Small intestine (tissue), 7 donors: Measurements from ENCODE around the gene PPME1. TPM values are rescaled to one million over a fixed set of nuclear protein-coding genes. Genes with fewer than 3 reads are reported as not detected.
"Not testable (repeated sequence)": the region's sequence is repeated elsewhere in the genome, so short reads cannot be mapped to it uniquely, and the experiment has no call there.

ENCODE experiments used
- DNase-seq, 2 donors: peaks; one replicate each; pipeline versions ENCODE4 v3.0.0 to v3.0.0-alpha.2; 2013
- FAIRE-seq: peaks from 2 replicates; lab custom pipeline; 2012; peaks lifted over from hg19 to GRCh38; lab: Jason Lieb, UNC
- H3K27ac ChIP-seq, 3 donors: one replicate each; pipeline ENCODE4 v1.5.1; 2013; ENCODE audit warnings: low read length in 2 of 3, mild to moderate bottlenecking in 2 of 3, control low read depth in 1 of 3, inconsistent platforms in 1 of 3, low read depth in 1 of 3, moderate library complexity in 1 of 3
- H3K27me3 ChIP-seq, 3 donors: one replicate each; pipeline ENCODE4 v1.6.1; 2013; ENCODE audit warnings: low read length in 3 of 3, inconsistent platforms in 1 of 3; ENCODE audit not compliant: control insufficient read depth in 3 of 3, insufficient read depth in 3 of 3
- H3K36me3 ChIP-seq, 3 donors: one replicate each; pipeline ENCODE4 v1.6.1; 2013; ENCODE audit warnings: low read length in 3 of 3, inconsistent platforms in 1 of 3, low read depth in 1 of 3, mild to moderate bottlenecking in 1 of 3, moderate library complexity in 1 of 3; ENCODE audit not compliant: control insufficient read depth in 3 of 3, insufficient read depth in 2 of 3
- H3K4me1 ChIP-seq, 3 donors: one replicate each; pipeline ENCODE4 v1.6.1; 2013; ENCODE audit warnings: low read length in 2 of 3, inconsistent platforms in 1 of 3, low read depth in 1 of 3, mild to moderate bottlenecking in 1 of 3, moderate library complexity in 1 of 3; ENCODE audit not compliant: control insufficient read depth in 3 of 3, insufficient read depth in 2 of 3
- H3K4me3 ChIP-seq, 3 donors: one replicate each; pipeline ENCODE4 v1.5.1; 2013; ENCODE audit warnings: low read length in 3 of 3, control low read depth in 1 of 3, inconsistent platforms in 1 of 3, low read depth in 1 of 3, mild to moderate bottlenecking in 1 of 3, moderate library complexity in 1 of 3
- H3K9me3 ChIP-seq, 2 donors: one replicate each; pipeline ENCODE4 v1.6.1; 2013; ENCODE audit warnings: low read depth in 1 of 2, low read length in 1 of 2; ENCODE audit not compliant: control insufficient read depth in 2 of 2, insufficient read depth in 1 of 2
- WGBS, 3 donors: extraction: QIAGEN DNeasy Blood & Tissue Kit; methylation state at CpG; one replicate each; pipeline ENCODE4 v1.1.7; 2013; 5-methylcytosine and 5-hydroxymethylcytosine counted together
- polyA plus RNA-seq, 4 donors: library from polyadenylated mRNA; stranded (reverse) in 3 of 4; unstranded in 1 of 4; fragments of 200-250 nt in 3 of 4; fragments of 120-200 nt in 1 of 4; gene quantifications; one replicate each; pipeline versions ENCODE4 v1.2.1 to v1.2.3, GENCODE V29; 2013
- donor health status: healthy with polysubstance abuse.
- donor health status: control.
- donor health status: control.
- donor health status: Bipolar disorder and iron deficiency.
- donor health status: healthy.

Gene PPME1
- polyA plus RNA-seq, 4 donors, result 14.3 to 23.1 (median 19.6) TPM

GRCh38 chr11:74135127-74135840 lies 35.8 kb upstream of the PPME1 start:
- peaks cover 6 to 12% (median 8%) of the 10 kb centered on the region in 3 donors for H3K36me3 ChIP-seq
- no peaks in the 10 kb centered on the region for H3K4me1 ChIP-seq
- FAIRE-seq (no peak), DNase-seq (no peak)
- no peak overlapping the region for H3K4me3 ChIP-seq
- H3K27me3 ChIP-seq, result no peaks in the 10 kb centered on the region
- peaks cover 0 to 3% of the 10 kb centered on the region in 2 donors for H3K9me3 ChIP-seq
- WGBS, 3 donors, result 94 to 96% (median 94%) methylated on average over 3 of the region's 3 CpGs
- no peak overlapping the region for H3K27ac ChIP-seq

- peaks cover 2 to 7% (median 3%) of the 10 kb centered on the region in 3 donors for H3K36me3 ChIP-seq
- WGBS, 3 donors, result 81 to 85% (median 82%) methylated on average over 2 of the region's 2 CpGs
- no peak overlapping the region for H3K4me3 ChIP-seq
- DNase-seq, result no peak
- FAIRE-seq, result no peak
- no peaks in the 10 kb centered on the region for H3K27me3 ChIP-seq
- no peak overlapping the region for H3K27ac ChIP-seq
- no peaks in the 10 kb centered on the region for H3K4me1 ChIP-seq
- no peaks in the 10 kb centered on the region for H3K9me3 ChIP-seq
Observed at GRCh38 chr11:74138021-74138420, 33.1 kb upstream of the PPME1 start.

DNA sequence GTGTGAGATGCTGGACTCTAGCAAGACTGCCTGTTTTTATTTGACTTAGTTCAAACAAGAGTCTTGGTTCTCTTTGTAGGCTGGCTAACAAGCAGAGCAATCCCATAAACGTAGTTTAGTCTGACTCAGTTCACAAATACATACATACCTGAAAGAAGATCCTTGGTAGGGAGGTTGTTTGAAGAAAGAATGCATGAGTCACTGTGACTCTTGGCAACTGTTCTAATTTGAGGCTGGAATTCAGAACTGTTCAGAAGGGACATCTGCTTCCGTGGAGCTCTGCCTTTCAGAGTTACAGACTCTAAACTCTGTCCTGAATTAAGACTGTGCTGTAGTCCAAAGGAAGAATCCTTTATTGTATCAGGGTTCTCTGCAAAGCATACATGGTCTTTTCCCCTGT lies 32.5 kb upstream of the PPME1 start:
- WGBS, 3 donors, result 25 to 43% (median 33%) methylated on average over 2 of the region's 2 CpGs
- Histone ChIP-seq H3K9me3 (no peaks in the 10 kb centered on the region), H3K4me3 (no peak overlapping the region), H3K4me1 (no peaks in the 10 kb centered on the region), H3K36me3 (peaks cover 2 to 3% (median 3%) of the 10 kb centered on the region in 3 donors), H3K27me3 (no peaks in the 10 kb centered on the region), H3K27ac (no peak overlapping the region)
- FAIRE-seq (no peak), DNase-seq (peak; percentile 27 to 43)

DNA sequence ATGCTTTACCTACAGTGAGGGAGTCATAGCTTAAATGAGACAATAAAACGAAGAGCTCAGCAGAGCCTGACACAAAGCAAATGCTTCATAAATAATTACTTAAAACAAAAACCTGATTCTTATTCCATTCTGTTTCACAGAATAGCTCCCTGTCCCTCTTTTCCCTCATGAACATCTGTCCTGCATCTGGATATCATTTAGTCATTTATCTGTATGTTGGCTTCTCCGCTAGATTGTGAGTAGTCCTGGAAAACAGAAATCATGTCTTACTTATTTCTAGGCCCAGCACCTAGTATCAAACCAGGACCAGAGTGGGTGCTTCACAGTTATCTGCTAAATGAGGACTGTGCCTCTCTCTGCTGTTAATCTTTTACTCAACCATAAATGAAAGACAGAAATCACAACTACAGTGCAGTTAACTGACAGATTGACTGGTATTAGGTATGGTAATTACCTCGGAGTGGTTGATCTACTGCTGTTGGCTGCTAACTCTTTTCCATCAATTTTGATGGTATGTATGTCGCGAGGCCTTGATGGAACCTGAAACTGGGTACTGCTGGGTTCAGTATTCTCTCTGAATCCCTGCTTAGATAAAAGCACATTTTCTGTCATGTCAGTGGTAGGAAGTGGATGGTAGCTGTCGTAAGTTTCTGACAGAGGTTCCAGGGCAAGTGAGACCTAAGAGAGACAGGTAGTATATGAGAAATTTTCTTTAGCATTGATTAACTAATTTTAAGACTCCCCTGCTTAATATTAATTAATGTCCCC lies 31.8 kb upstream of the PPME1 start:
- H3K27ac ChIP-seq, result no peak overlapping the region
- H3K4me1 ChIP-seq, result no peaks in the 10 kb centered on the region

DNA sequence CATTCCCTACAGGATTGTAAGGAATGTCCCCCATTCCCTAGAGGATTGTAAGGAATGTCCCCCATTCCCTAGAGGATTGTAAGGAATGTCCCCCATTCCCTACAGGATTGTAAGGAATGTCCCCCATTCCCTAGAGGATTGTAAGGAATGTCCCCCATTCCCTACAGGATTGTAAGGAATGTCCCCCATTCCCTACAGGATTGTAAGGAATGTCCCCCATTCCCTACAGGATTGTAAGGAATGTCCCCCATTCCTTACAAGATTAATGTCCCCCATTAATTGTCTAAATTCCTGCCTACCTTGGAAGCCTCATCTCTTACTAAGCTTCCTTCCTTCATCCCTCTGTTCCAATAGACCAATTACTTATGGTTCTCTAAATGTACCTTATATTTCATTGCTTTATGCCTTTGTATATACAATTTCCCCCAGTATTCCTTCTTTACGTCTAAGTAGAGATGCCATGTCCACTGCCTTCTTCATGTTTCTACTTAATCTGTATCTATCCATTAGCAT lies 31.1 kb upstream of the PPME1 start:
- WGBS, 3 donors, result 93 to 98% (median 95%) methylated on average over 1 of the region's 1 CpG
- H3K27ac ChIP-seq, DNase-seq, FAIRE-seq, H3K4me1 ChIP-seq, H3K27me3 ChIP-seq, H3K36me3 ChIP-seq, H3K4me3 ChIP-seq, H3K9me3 ChIP-seq: not testable (repeated sequence)

More for the DNA sequence above, 31.8 kb upstream of the PPME1 start:
- Histone ChIP-seq H3K9me3 (no peaks in the 10 kb centered on the region), H3K27me3 (no peaks in the 10 kb centered on the region), H3K4me3 (no peak overlapping the region), H3K36me3 (peaks cover 0 to 3% (median 3%) of the 10 kb centered on the region in 3 donors)
- DNase-seq (peak in 1 of 2 donors; percentile 28), FAIRE-seq (no peak)
- WGBS, 3 donors, result 87 to 91% (median 89%) methylated on average over 6 of the region's 6 CpGs

DNA sequence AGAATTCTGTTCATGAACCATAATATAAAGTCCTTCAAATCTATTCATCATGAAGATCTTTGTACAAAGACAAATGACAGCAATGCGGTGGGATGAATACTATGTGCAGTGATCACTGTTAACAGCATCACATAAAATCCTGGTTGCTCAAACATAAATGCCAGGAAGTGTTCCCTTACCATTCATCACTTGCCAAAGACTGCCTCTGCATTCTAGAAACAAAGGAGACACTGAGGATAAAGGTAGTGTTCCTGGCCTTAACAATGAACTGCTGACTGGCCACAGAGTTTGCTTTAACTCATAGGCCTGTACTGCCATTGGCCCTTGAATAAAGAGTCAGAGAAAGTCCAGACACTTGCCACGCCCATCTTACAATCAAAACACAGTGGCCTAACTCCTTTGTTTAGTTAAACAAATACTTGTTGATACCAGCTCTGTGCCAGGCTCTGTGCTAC lies 29.8 kb upstream of the PPME1 start:
- H3K4me3 ChIP-seq, result no peak overlapping the region
- no peak overlapping the region for H3K27ac ChIP-seq
- H3K27me3 ChIP-seq, result no peaks in the 10 kb centered on the region
- peaks cover 0 to 3% (median 3%) of the 10 kb centered on the region in 3 donors for H3K36me3 ChIP-seq
- peak in 1 of 2 donors; percentile 32 for DNase-seq
- no peak for FAIRE-seq
- no peaks in the 10 kb centered on the region for H3K9me3 ChIP-seq
- 76 to 92% (median 91%) methylated on average over 2 of the region's 2 CpGs for WGBS, 3 donors
- no peaks in the 10 kb centered on the region for H3K4me1 ChIP-seq

DNA sequence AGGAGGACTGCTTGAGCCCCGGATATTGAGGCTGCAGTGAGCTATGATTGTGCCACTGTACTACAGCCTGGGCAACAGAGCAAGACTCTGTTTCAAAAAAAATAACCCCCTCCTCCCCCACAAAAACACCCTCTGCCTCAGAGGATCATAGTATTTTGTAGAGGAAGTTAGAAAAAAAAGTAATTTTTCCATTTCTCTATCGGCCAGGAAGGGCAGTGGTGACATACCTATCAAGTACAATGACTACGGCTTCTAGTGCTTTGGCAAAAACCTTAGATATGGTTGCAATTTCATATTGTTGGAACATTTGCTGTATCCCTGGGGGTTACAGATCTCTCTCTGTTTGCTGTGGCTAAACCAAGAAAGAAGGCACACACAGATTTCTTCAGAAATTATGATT lies 29.2 kb upstream of the PPME1 start:
- no peak overlapping the region for H3K4me3 ChIP-seq
- FAIRE-seq (no peak), DNase-seq (no peak)
- no peaks in the 10 kb centered on the region for H3K9me3 ChIP-seq
- no peak overlapping the region for H3K27ac ChIP-seq
- H3K4me1 ChIP-seq, result no peaks in the 10 kb centered on the region
- peaks cover 0 to 3% (median 0%) of the 10 kb centered on the region in 3 donors for H3K36me3 ChIP-seq
- no peaks in the 10 kb centered on the region for H3K27me3 ChIP-seq
- 81 to 89% (median 86%) methylated on average over 3 of the region's 3 CpGs for WGBS, 3 donors

GRCh38 chr11:74142624-74143023 lies 28.5 kb upstream of the PPME1 start:
- no peaks in the 10 kb centered on the region for H3K4me1 ChIP-seq
- FAIRE-seq (no peak), DNase-seq (no peak)
- H3K36me3 ChIP-seq, result peaks cover 0 to 3% (median 2%) of the 10 kb centered on the region in 3 donors
- no peak overlapping the region for H3K27ac ChIP-seq
- 88 to 97% (median 93%) methylated on average over 3 of the region's 3 CpGs for WGBS, 3 donors
- H3K27me3 ChIP-seq, result no peaks in the 10 kb centered on the region
- no peak overlapping the region for H3K4me3 ChIP-seq
- H3K9me3 ChIP-seq, result no peaks in the 10 kb centered on the region
